ENCODE measurements around the gene GPANK1.

GPANK1 gene

DNA sequence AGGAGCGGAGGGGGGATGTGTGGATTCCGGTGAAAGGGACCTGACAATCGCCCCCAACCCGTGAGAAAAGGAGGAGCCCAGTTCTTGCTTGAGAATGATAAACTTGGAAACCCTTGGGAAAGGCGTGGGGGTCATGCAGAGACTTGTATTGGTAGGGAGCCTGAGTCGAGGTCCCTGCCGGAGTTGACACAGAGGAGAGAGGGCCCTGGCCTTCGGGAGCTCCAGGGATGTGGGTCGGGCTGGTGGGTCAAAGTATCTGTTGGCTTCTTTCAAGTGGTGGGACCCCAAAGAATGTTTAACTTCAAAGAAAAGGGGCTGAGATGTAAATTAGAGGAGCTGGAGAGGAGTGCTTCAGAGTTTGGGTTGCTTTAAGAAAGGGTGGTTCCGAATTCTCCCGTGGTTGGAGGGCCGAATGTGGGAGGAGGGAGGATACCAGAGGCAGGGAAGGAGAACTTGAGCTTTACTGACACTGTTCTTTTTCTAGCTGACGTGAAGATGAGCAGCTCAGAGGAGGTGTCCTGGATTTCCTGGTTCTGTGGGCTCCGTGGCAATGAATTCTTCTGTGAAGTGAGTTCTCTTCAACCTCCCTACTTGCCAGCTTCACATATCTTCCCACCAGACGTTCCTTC lies 1.7 kb upstream of the GPANK1 start:
- no peak for DNase-seq (ENCODE audit: low read depth in 1 of 2, low spot score in 1 of 2)
- TF ChIP-seq, protein P1, sequence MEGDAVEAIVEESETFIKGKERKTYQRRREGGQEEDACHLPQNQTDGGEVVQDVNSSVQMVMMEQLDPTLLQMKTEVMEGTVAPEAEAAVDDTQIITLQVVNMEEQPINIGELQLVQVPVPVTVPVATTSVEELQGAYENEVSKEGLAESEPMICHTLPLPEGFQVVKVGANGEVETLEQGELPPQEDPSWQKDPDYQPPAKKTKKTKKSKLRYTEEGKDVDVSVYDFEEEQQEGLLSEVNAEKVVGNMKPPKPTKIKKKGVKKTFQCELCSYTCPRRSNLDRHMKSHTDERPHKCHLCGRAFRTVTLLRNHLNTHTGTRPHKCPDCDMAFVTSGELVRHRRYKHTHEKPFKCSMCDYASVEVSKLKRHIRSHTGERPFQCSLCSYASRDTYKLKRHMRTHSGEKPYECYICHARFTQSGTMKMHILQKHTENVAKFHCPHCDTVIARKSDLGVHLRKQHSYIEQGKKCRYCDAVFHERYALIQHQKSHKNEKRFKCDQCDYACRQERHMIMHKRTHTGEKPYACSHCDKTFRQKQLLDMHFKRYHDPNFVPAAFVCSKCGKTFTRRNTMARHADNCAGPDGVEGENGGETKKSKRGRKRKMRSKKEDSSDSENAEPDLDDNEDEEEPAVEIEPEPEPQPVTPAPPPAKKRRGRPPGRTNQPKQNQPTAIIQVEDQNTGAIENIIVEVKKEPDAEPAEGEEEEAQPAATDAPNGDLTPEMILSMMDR (IDR thresholded peaks at IDR 0.05; ENCODE audit: insufficient read depth, low read length) = no peak
- TF ChIP-seq POLR2AphosphoS5 (IDR thresholded peaks at IDR 0.05; ENCODE audit: low read depth) (no peak), GABPA (IDR thresholded peaks at IDR 0.05; ENCODE audit: low read depth) (no peak)
- TF ChIP-seq, protein P2, sequence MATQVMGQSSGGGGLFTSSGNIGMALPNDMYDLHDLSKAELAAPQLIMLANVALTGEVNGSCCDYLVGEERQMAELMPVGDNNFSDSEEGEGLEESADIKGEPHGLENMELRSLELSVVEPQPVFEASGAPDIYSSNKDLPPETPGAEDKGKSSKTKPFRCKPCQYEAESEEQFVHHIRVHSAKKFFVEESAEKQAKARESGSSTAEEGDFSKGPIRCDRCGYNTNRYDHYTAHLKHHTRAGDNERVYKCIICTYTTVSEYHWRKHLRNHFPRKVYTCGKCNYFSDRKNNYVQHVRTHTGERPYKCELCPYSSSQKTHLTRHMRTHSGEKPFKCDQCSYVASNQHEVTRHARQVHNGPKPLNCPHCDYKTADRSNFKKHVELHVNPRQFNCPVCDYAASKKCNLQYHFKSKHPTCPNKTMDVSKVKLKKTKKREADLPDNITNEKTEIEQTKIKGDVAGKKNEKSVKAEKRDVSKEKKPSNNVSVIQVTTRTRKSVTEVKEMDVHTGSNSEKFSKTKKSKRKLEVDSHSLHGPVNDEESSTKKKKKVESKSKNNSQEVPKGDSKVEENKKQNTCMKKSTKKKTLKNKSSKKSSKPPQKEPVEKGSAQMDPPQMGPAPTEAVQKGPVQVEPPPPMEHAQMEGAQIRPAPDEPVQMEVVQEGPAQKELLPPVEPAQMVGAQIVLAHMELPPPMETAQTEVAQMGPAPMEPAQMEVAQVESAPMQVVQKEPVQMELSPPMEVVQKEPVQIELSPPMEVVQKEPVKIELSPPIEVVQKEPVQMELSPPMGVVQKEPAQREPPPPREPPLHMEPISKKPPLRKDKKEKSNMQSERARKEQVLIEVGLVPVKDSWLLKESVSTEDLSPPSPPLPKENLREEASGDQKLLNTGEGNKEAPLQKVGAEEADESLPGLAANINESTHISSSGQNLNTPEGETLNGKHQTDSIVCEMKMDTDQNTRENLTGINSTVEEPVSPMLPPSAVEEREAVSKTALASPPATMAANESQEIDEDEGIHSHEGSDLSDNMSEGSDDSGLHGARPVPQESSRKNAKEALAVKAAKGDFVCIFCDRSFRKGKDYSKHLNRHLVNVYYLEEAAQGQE (IDR thresholded peaks at IDR 0.05; ENCODE audit: insufficient replicate concordance, low read depth) = no peak
- Histone ChIP-seq H3K27me3 (ENCODE audit: insufficient read depth, poor library complexity, severe bottlenecking) (no peaks in the 10 kb centered on the region), H3K27ac (replicated peaks) (peak overlapping the region; percentile 100), H3K4me3 (replicated peaks; ENCODE audit: insufficient read depth, low read length) (peak overlapping the region; percentile 85)

DNA sequence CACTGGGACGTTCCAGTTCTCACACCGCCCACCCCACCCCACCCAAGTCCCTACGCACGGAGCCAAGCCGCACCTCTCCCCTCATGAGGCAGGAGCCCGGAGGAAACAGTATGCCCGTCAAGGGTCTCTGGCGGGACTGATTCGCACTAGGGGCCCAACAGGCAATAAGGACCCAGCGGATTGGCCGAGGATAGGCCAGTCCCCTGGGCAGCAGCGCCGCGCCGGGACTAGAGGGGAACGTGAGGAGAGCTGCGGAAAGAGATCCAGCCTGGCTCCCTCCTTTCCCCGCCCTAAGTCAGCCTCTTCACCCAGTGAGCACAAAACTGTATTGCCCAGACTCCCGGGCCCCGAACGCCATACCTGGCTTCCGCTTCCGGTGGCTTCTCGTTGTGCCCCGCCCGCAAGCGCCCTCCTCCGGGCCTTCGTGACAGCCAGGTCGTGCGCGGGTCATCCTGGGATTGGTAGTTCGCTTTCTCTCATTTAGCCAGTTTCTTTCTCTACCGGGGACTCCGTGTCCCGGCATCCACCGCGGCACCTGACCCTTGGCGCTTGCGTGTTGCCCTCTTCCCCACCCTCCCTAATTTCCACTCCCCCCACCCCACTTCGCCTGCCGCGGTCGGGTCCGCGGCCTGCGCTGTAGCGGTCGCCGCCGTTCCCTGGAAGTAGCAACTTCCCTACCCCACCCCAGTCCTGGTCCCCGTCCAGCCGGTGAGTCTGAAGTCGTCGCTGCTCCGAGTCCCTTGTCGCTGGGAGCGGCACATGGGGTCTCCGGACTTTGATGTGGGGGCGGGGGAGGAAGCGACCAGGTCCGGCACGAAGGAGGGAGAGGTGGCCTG lies 922 bp upstream of the GPANK1 start, which contains the start of gene CSNK2B:
Gene CSNK2B, plus strand, starts transcription at position 580 of the 836 bp plus-strand sequence. CDS start 752 bp downstream, outside the sequence.
- peak within 1 kb of the TSS; percentile 100 for H3K27ac ChIP-seq (replicated peaks)
- DNase-seq (ENCODE audit: low read depth in 1 of 2, low spot score in 1 of 2) = peak; percentile 98 to 99
- peak within 1 kb of the TSS; percentile 85 for H3K4me3 ChIP-seq (replicated peaks; ENCODE audit: insufficient read depth, low read length)
- TF ChIP-seq SPI1 (IDR thresholded peaks at IDR 0.05; ENCODE audit: borderline replicate concordance, low read depth) = no peak; the same call in none of the 2 replicates
- TF ChIP-seq GABPA (IDR thresholded peaks at IDR 0.05; ENCODE audit: low read depth) = peak; percentile 89
- TF ChIP-seq, protein P2 (IDR thresholded peaks at IDR 0.05; ENCODE audit: insufficient replicate concordance, low read depth) = peak; percentile 47
- TF ChIP-seq, protein P1 (IDR thresholded peaks at IDR 0.05; ENCODE audit: insufficient read depth, low read length) = no peak
- peak; percentile 53 for TF ChIP-seq POLR2AphosphoS5 (IDR thresholded peaks at IDR 0.05; ENCODE audit: low read depth)
- H3K27me3 ChIP-seq (ENCODE audit: insufficient read depth, poor library complexity, severe bottlenecking) = no peaks in the 10 kb centered on the region

DNA sequence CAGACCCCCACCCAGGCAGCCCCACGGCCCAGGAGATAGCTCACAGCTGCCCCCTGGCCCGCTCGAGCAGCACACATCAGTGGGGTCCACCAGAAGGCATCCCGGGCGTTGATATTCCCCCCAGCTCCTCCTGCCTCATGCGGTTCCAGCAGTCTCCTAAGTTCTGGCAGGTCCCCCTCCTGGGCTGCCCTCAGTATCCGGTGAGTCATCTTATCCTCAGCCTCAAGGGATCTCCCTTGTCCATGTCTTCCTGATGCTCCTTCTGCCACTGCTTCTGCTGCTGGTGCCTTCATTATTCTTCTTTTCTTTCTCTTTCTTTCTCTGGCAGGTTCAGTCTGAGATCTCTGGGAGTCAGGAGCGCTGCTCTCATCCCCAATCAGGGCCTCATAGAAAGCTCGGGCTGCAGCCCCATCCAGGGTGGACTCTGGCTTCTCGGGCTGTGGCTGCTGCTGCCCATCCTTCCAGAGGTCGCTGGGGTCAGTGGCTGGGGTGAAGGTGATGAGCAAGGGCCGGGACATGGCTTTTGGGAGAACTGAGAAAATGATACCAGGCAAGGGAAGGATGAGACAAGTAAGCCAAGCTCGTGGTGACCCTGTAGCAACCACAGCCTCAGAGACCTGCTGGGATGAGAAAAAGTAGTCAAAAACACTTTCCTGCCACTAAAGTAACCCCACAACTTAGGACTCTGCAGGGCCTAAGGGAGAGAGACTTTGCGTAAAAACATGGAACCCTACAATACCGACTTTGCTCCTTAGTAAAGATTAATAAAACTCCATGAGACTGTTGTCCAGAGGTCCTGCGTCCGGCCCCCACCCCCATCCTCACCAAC lies 622 bp downstream of the GPANK1 start:
- Histone ChIP-seq H3K27me3 (ENCODE audit: insufficient read depth, poor library complexity, severe bottlenecking) (no peaks in the 10 kb centered on the region), H3K4me3 (replicated peaks; ENCODE audit: insufficient read depth, low read length) (peak overlapping the region; percentile 85), H3K27ac (replicated peaks) (peak overlapping the region; percentile 100)
- TF ChIP-seq POLR2AphosphoS5 (IDR thresholded peaks at IDR 0.05; ENCODE audit: low read depth) (no peak), GABPA (IDR thresholded peaks at IDR 0.05; ENCODE audit: low read depth) (no peak), SPI1 (IDR thresholded peaks at IDR 0.05; ENCODE audit: borderline replicate concordance, low read depth) (no peak)
- TF ChIP-seq, protein P1 (IDR thresholded peaks at IDR 0.05; ENCODE audit: insufficient read depth, low read length) = no peak
- TF ChIP-seq, protein P2 (IDR thresholded peaks at IDR 0.05; ENCODE audit: insufficient replicate concordance, low read depth) = no peak
- DNase-seq (ENCODE audit: low read depth in 1 of 2, low spot score in 1 of 2) = no peak

Data from HL-60 (cell line).